ENCODE measurements around the gene LINC01488. TPM values are rescaled to one million over a fixed set of nuclear protein-coding genes. Genes with fewer than 3 reads are reported as not detected.

Gene LINC01488
- total and polyA plus RNA-seq, 2 donors (not counting 1 experiment from before 2014, with no cell fraction given) = not detected

- no peaks in the 10 kb centered on the region for H3K79me2 ChIP-seq (ENCODE audit: control insufficient read depth, insufficient read depth, low read length)
- POLR2A ChIA-PET = no interaction called here
- H2AFZ ChIP-seq (ENCODE audit: insufficient read depth, low read depth, low read length, poor library complexity, severe bottlenecking) = no peak overlapping the region
- DNase-seq = no peak
- no peaks in the 10 kb centered on the region for H3K36me3 ChIP-seq (replicated peaks in 1 of 2; ENCODE audit: control extremely low read depth in 1 of 2, control insufficient read depth in 1 of 2, extremely low read depth in 1 of 2, insufficient read depth in 2 of 2, low read length in 1 of 2)
- no peak overlapping the region for H3K9ac ChIP-seq (ENCODE audit: low read length)
- H3K4me1 ChIP-seq (ENCODE audit: control insufficient read depth in 2 of 2, insufficient read depth in 2 of 2, low read length in 2 of 2) = peaks cover 14 to 17% of the 10 kb centered on the region in 2 donors
- no peaks in the 10 kb centered on the region for H4K20me1 ChIP-seq (ENCODE audit: control insufficient read depth, insufficient read depth, low read length, poor library complexity, severe bottlenecking)
- intact Hi-C loops (cut with micrococcal nuclease) = no loop called here
- no peak overlapping the region for H3K4me3 Mint-ChIP-seq
- no peak overlapping the region for H3K27ac Mint-ChIP-seq
- peaks cover 0 to 7% (median 0%) of the 10 kb centered on the region in 4 experiments for H3K27me3 ChIP-seq (replicated peaks in 1 of 4; ENCODE audit: control extremely low read depth in 1 of 4, control insufficient read depth in 3 of 4, insufficient read depth in 4 of 4, low read length in 3 of 4)
- peaks cover 7% of the 10 kb centered on the region for H3K27me3 Mint-ChIP-seq
- 93% methylated on average over 13 of the region's 13 CpGs for WGBS (ENCODE audit: insufficient coverage)
- H3K9me3 Mint-ChIP-seq (ENCODE audit: insufficient read depth) = no peaks in the 10 kb centered on the region
- H3K4me1 Mint-ChIP-seq = peaks cover 16% of the 10 kb centered on the region
- no peak overlapping the region for H3K4me2 ChIP-seq (replicated peaks; ENCODE audit: low read depth, low read length, poor library complexity, severe bottlenecking)
- ATAC-seq (ENCODE audit: low read depth) = no peak
- H3K27ac ChIP-seq (ENCODE audit: low read length in 2 of 2) = no peak overlapping the region
- CTCF ChIA-PET = no interaction called here
- TF ChIP-seq EZH2 (IDR thresholded peaks at IDR 0.05; ENCODE audit: borderline replicate concordance, insufficient read depth, low read depth, low read length, poor library complexity, severe bottlenecking) = no peak
- TF ChIP-seq, protein P1, sequence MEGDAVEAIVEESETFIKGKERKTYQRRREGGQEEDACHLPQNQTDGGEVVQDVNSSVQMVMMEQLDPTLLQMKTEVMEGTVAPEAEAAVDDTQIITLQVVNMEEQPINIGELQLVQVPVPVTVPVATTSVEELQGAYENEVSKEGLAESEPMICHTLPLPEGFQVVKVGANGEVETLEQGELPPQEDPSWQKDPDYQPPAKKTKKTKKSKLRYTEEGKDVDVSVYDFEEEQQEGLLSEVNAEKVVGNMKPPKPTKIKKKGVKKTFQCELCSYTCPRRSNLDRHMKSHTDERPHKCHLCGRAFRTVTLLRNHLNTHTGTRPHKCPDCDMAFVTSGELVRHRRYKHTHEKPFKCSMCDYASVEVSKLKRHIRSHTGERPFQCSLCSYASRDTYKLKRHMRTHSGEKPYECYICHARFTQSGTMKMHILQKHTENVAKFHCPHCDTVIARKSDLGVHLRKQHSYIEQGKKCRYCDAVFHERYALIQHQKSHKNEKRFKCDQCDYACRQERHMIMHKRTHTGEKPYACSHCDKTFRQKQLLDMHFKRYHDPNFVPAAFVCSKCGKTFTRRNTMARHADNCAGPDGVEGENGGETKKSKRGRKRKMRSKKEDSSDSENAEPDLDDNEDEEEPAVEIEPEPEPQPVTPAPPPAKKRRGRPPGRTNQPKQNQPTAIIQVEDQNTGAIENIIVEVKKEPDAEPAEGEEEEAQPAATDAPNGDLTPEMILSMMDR (IDR thresholded peaks at IDR 0.05) = no peak
- H3K4me3 ChIP-seq (ENCODE audit: control extremely low read depth in 1 of 5, extremely low read depth in 1 of 5, insufficient read depth in 1 of 5, low read depth in 2 of 5, low read length in 4 of 5) = no peak overlapping the region
- H3K9me3 ChIP-seq (ENCODE audit: control extremely low read depth in 1 of 3, control insufficient read depth in 2 of 3, insufficient read depth in 1 of 3, low read length in 2 of 3) = no peaks in the 10 kb centered on the region
Observed at GRCh38 chr11:69439651-69440464, 41.6 kb upstream of the LINC01488 start.

GRCh38 chr11:69440876-69441275 lies 40.6 kb upstream of the LINC01488 start:
- ATAC-seq (ENCODE audit: low read depth) = no peak
- Histone ChIP-seq H3K4me2 (replicated peaks; ENCODE audit: low read depth, low read length, poor library complexity, severe bottlenecking) (no peak overlapping the region), H3K79me2 (ENCODE audit: control insufficient read depth, insufficient read depth, low read length) (no peaks in the 10 kb centered on the region), H4K20me1 (ENCODE audit: control insufficient read depth, insufficient read depth, low read length, poor library complexity, severe bottlenecking) (no peaks in the 10 kb centered on the region), H3K27me3 (replicated peaks in 1 of 4; ENCODE audit: control extremely low read depth in 1 of 4, control insufficient read depth in 3 of 4, insufficient read depth in 4 of 4, low read length in 3 of 4) (peaks cover 0 to 3% (median 0%) of the 10 kb centered on the region in 4 experiments), H3K36me3 (replicated peaks in 1 of 2; ENCODE audit: control extremely low read depth in 1 of 2, control insufficient read depth in 1 of 2, extremely low read depth in 1 of 2, insufficient read depth in 2 of 2, low read length in 1 of 2) (no peaks in the 10 kb centered on the region), H3K27ac (ENCODE audit: low read length in 2 of 2) (no peak overlapping the region), H3K4me3 (ENCODE audit: control extremely low read depth in 1 of 5, extremely low read depth in 1 of 5, insufficient read depth in 1 of 5, low read depth in 2 of 5, low read length in 4 of 5) (no peak overlapping the region), H3K4me1 (ENCODE audit: control insufficient read depth in 2 of 2, insufficient read depth in 2 of 2, low read length in 2 of 2) (peaks cover 14 to 17% of the 10 kb centered on the region in 2 donors), H3K9ac (ENCODE audit: low read length) (no peak overlapping the region), H3K9me3 (ENCODE audit: control extremely low read depth in 1 of 3, control insufficient read depth in 2 of 3, insufficient read depth in 1 of 3, low read length in 2 of 3) (no peaks in the 10 kb centered on the region), H2AFZ (ENCODE audit: insufficient read depth, low read depth, low read length, poor library complexity, severe bottlenecking) (no peak overlapping the region)
- no peaks in the 10 kb centered on the region for H3K27me3 Mint-ChIP-seq
- DNase-seq = no peak
- H3K27ac Mint-ChIP-seq = no peak overlapping the region
- H3K9me3 Mint-ChIP-seq (ENCODE audit: insufficient read depth) = no peaks in the 10 kb centered on the region
- CTCF ChIA-PET = no interaction called here
- POLR2A ChIA-PET = no interaction called here
- intact Hi-C loops (cut with micrococcal nuclease) = no loop called here
- 85% methylated on average over 3 of the region's 6 CpGs for WGBS (ENCODE audit: insufficient coverage)
- no peak overlapping the region for H3K4me3 Mint-ChIP-seq
- no peak for TF ChIP-seq EZH2 (IDR thresholded peaks at IDR 0.05; ENCODE audit: borderline replicate concordance, insufficient read depth, low read depth, low read length, poor library complexity, severe bottlenecking)
- H3K4me1 Mint-ChIP-seq = peaks cover 16% of the 10 kb centered on the region

Data from B cell (primary cell).